Activated CD4-positive, alpha-beta T cell treated with anti-CD3 and anti-CD28 coated beads, Interleukin-2, amount 50 U/mL, for 1 hour (primary cell): ENCODE data around the gene LYRM2.
A peak's percentile ranks its signal among the peaks of the same experiment; 100 is the strongest.
"Not testable (repeated sequence)": the region's sequence is repeated elsewhere in the genome, so short reads cannot be mapped to it uniquely, and the experiment has no call there.

Experiments used
- DNase-seq: peaks from one replicate; pipeline ENCODE4 v3.0.0-alpha.2; 2020

The LYRM2 gene

DNA sequence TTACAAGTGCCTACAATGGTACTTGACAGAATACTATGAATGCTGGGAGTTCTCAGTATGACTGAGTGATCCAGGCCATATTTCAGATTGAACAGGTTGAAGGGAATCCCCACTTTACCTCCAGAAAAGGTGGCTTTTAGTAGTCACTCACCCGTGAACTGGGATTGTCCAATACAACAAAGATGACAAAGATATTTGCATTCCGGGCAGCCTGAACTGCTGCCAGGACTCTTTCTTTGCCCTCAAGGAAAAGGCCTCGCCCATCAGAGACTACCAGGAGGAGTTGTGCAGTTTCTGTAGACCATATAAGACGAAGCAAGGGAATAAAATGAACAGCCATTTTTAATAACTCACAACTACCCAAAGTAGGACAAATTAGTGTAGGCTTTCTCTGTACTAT lies 6.3 kb upstream of the LYRM2 start:
- no peak for DNase-seq

DNA sequence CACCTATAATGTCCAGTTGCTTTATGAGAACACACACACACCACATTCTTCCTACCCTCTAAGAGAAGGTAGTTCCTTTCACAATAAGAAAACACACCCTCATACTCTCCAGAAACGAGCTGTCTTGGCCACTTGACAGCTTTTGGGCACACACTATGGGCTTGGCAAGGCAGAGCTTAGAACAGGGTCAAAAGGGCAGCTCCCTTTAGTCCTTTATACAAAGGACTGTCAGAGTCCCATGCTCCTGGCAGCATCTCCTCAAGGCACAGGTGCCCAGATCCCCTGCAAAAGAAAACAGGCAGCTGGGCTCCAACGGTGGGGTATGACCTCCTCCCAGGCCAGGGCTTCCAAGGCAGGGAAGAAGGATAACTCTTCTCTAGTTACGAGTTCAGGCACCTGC lies 4.9 kb upstream of the LYRM2 start:
- no peak for DNase-seq

- no peak for DNase-seq
Measured at GRCh38 chr6:89642956-89643355, 4.4 kb upstream of the LYRM2 start.

DNA sequence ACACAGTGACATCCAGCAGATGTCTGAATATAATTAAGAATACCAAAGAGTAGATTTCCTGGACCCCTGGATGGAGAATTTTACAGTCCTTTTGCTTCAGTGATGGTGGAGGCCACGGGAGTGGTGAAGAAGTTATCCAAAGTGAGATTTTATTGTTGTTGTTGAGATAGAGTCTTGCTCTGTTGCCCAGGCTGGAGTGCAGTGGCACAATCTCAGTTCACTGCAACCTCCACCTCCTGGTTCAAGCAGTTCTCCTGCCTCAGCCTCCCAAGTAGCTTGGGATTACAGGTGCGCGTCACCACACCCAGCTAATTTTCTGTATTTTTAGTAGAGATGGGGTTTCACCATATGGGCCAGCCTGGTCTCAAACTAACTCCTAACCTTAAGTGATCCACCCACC lies 3.0 kb upstream of the LYRM2 start:
- not testable (repeated sequence) for DNase-seq

GRCh38 chr6:89640804-89641203 lies 2.3 kb upstream of the LYRM2 start:
- no peak for DNase-seq

DNA sequence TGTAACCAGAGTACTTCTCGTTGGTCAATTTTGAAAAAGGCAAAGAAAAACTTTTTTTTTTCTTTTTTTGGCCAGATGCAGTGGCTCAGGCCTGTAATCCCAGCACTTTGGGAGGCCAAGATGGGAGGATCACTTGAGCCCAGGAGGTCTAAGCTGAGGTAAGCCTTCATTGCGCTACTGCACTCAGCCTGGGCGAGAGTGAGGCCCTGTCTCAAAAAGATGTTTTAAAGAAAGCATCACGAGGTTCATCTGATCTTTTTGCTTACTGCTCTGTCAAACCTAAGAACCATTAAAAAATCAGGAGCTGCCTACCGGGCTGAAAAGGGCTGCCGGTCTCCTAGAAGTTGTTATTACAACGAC lies 607 bp downstream of the LYRM2 start:
- DNase-seq = no peak

GRCh38 chr6:89636412-89636811 lies 2.1 kb downstream of the LYRM2 start:
- DNase-seq = not testable (repeated sequence)

GRCh38 chr6:89630488-89630887 lies 8.1 kb downstream of the LYRM2 start:
- DNase-seq = no peak

DNA sequence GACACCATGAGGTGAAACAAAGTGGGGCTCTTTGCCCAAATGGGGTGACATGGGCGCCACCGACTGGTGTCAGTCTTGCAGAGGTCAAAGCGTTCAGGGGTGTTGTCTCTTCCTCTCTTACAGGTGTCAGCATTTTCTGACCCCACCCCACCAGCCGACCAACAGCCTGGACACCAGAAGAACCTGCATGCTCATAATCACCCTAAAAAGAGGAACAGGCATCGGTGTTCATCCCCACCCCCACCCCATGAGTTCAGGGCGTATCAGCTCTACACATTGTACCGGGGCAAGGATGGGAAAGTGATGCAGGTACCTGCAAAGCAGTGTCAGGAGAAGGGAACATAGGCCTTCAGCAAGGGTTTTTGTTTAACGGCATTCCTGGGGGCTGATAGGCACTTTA lies 14.8 kb downstream of the LYRM2 start:
- DNase-seq = no peak

DNA sequence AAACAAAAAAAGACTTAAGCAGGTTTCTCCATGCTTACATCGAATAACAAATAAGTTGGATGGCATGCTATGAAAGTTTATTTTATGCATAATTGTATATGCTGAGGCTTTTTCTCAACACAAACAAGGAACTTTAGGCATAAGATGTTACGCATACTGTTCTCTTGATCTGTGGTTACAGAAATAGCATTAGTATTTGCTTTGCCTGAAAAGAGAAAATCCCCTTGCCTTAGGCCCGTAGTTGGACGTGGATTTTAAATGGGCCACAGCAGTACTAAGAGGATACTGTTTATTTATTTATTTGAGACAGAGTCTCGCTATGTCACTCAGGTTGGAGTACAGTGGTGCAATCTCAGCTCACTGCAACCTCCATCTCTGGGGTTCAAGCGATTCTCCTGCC lies 19.0 kb downstream of the LYRM2 start:
- no peak for DNase-seq

DNA sequence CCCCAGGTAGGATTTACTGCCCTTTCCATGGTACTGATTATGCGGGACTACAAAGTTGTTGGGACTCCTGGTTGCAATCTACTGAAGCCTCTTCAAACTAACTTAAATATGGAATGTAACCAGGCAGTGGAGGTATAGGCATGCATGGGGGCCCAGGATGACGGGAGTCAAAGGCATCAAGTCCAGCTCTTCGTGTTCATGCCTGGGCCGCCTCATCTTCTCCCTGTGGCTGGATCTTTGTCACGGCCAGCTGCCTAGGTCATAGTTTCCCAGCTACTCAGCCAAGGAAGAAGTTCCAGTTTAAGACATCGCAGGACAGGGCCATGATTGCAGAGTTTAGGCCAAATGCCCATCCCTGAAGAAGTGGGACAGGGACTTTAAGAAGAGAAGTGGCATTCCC lies 20.5 kb downstream of the LYRM2 start:
- DNase-seq = no peak

DNA sequence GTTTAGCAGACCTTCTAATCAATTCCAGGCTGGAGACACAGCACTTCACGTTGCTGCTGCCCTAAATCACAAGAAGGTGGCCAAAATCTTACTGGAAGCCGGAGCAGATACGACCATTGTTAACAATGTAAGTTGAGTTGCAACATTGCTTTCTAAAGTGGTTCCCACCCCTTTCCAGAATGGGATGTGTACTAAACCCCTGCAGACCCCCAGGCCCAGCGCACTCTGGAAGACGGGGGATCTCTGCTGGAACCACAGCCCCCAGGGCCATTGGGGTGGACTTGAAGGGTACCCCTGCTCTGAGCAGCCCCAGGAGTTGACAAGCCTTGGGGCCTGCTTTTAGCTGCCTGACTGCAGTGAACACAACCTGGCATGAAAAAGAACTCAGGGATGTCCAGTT lies 22.0 kb downstream of the LYRM2 start:
- DNase-seq = no peak

DNA sequence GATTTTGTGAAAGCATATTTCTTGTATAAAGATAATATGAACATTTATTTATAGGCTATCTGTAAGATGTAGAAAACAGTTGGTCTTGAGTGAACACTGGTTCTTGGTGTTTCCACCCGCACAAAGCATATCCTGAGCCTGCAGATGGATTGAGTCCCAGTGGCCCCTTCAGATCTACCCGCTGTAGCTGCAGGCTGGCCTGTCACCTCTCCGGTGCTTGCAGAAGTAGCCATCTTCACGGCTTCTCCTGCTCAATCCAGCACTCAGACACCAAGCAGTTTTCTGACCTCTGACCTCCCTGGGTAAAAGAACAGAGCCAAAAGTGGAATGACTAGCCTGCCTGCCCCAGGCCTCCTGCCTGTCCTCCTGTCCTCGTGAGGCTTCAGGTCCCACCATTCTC lies 22.7 kb downstream of the LYRM2 start:
- DNase-seq = no peak

DNA sequence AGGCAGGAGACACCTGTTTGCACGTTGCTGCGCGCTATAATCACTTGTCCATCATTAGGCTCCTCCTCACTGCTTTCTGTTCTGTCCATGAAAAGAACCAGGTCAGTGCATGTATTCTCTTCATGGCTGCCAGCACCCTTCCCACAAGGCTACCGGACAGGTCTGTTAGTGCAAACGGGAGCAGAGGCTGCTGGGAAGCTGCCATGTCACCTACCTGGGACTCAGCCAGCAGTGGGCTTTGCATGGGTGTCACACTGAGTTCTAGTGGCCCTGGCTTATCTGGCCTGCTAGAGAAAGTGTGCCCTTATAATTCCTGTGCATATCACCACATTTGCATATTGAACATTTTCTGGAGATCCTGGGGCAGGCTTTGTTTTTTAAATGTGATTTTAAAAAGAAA lies 24.8 kb downstream of the LYRM2 start:
- DNase-seq = no peak

DNA sequence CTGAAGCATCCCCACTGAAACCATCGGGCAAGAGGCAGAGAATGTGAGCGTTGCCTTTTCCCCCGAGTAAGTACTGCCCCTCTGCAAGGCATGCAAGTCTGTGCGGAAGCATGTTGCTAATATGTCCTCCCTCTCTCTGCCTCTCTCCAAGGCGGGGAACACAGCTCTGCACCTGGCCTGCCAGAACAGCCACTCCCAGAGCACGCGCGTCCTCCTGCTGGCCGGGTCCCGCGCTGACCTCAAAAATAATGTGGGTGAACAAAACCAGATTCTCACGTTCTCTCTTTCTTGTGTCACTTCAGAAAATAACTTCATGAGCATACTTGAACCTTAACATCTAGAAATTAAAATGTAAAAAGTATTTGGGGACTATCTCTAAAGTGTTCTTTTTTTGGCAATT lies 26.4 kb downstream of the LYRM2 start:
- DNase-seq = no peak

DNA sequence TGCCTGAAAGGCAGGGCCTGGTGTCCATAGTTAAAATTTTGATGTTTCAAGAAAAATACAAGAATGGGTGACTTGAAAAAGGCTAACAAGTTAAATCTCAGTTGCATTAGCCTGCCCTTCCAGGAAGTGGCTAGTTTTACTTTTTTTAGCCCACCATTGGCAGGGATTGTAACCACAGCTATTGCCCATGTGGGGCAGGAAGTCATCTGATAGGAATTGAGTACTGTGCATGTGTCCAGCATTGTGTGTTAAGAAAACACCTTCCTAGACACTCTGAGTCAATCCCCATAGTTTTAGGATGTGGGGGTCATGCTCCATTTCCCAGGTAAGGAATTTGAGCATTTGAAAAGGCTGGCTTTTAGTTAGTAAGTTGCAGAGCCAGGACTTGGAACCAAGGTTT lies 26.9 kb downstream of the LYRM2 start:
- no peak for DNase-seq

DNA sequence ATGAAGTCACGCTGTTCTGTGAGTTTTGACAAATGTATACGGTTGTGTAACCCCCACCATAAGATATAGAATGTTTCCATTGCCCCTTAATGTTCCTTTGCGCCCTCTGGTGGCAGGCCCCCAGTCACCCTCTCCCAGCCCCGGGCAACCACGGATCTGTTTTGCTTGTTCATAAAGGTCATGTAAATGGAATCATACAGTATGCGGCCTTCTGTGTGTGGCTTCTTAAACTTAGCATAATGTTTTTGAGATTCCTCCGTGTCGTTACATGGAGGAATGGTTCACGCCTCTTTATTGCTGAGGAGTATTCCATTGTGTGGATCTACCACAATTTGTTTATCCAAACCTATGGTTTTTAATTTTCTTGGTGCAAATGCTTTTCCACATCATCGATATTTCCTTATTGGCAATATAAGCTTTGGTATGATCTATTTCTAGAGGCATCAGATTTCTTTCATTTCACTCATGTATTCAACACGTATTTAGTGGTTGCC lies 28.4 kb downstream of the LYRM2 start:
- DNase-seq = peak; percentile 82

- DNase-seq = no peak
Measured at GRCh38 chr6:89605861-89606260, 32.7 kb downstream of the LYRM2 start.

- no peak for DNase-seq
Measured at GRCh38 chr6:89604653-89605052, 33.9 kb downstream of the LYRM2 start.

DNA sequence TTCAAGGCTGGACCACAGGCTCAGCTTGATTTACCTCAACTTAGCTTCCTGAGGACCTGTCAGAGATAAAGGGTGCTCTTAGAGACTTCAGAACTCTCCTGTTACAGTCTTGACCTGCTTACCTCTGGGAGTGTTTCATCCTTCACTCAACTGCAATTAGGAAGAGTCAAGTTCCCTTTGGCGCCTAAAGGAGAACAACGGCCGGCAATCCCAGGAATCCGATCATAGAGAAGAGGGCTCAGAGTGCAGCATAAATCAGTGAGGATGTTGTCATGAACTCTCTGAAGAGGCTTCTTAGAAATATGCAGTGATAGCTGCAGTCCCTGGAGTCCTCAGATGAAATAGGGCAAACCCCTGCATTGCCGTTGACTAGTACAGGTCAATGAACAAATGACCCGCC lies 36.4 kb downstream of the LYRM2 start:
- no peak for DNase-seq

DNA sequence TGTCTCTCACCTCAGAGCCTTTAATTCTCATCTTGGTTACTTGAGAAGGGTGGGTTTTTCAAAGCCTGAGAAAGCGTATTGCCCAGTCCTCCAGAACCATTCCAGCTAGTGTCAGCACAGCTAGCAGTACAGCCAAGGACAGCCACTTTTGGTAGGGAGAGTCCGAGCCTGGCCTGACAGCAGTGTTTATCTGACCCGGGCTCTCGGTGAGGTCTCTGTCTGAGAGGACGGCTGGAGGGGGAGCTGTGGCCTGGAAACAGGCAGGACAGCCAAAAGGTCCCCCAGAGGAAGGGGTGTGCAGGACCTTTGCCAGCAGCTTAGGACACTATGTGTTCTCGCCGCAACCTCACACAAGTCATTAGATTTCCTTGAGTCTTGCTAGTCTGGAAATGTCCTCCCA lies 38.8 kb downstream of the LYRM2 start:
- no peak for DNase-seq

GRCh38 chr6:89597988-89598387 lies 40.6 kb downstream of the LYRM2 start:
- DNase-seq = no peak

DNA sequence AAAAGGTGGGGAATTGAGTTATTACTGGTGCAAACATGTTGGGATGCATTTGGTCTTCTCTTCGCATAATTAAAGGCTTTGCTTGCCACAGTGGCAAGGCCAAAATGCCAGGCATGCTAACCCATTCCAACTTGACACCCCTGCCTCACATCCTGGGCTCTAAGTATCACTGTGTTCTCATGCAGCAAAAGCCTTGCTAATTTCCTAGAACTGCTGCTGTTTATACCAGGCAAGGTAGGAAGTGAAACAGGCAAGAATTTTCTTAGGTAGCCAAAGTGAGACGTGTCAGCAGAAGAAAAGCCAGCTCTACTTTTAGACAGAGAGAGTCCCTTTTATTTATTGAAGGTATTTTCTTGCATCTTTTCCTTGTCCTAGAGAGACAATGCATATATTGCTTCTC lies 41.2 kb downstream of the LYRM2 start:
- DNase-seq = no peak

DNA sequence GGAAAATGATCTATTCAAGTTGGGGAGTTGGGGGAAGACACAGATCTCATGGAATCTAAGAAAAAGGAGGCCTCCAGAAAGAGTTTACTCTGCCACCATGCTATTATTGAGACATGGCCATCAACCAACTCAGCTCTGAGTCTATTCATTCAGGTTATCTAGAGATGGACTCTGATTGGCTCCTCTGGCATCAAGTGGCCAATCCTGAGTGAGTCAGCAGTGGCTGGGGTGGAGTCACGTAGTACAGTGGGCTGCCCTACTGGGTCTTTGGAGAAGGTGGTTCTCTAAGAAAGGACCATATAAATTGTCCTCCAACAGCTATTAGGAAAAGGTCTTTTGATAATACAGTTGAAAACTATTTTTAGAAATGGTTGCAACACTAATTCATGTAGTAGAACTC lies 42.1 kb downstream of the LYRM2 start:
- DNase-seq = no peak

DNA sequence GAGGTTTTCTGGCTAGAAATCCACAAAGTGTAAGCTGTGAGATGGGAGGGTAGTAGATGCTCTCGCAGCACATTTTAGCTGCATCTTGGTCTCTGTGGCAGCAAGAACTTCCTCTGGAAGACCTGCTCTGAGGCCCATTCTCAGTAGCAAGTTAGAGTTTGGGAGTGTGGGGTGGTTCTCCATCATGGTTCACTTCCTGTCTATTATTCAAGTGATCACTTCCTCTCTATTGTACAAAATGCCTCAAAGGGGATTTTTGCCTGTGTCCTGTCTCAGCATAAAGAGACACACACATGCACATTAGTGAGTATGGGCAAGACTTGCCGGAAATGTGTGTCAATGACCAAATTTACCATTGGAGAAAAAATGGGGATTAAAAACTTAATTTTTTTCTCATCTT lies 42.5 kb downstream of the LYRM2 start:
- DNase-seq = no peak

GRCh38 chr6:89591745-89592144 lies 46.8 kb downstream of the LYRM2 start:
- DNase-seq = no peak
